DMS 273 (cell line): Measurements from ENCODE around the gene RIIAD1.
"Not testable (repeated sequence)": the region's sequence is repeated elsewhere in the genome, so short reads cannot be mapped to it uniquely, and the experiment has no call there.

Experiments
- DNase-seq: peaks from one replicate; lab custom pipeline; 2025; ENCODE audit not compliant: unreplicated experiment; lab: John Stamatoyannopoulos, UW

Gene RIIAD1

DNA sequence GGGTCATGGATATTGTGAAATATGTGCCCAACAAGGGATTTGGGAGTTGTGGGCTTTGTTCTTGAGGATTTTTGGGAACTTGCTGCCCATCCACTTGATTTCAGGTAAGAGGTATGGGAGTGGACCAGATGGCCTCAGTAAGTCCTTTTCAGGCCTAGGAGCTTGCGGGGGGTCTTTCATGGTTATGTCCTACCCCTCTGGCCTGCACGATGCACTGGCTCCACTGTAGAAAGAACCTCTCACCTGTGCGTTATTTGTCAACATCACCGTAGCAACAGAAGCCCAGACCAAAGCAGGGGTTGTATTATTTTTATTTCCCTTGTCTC lies 8.6 kb downstream of the RIIAD1 start:
- DNase-seq: no peak

GRCh38 chr1:151733126-151733525 lies 11.8 kb downstream of the RIIAD1 start:
- no peak for DNase-seq

- DNase-seq: not testable (repeated sequence)
Observed at GRCh38 chr1:151733995-151734394, 12.7 kb downstream of the RIIAD1 start.

DNA sequence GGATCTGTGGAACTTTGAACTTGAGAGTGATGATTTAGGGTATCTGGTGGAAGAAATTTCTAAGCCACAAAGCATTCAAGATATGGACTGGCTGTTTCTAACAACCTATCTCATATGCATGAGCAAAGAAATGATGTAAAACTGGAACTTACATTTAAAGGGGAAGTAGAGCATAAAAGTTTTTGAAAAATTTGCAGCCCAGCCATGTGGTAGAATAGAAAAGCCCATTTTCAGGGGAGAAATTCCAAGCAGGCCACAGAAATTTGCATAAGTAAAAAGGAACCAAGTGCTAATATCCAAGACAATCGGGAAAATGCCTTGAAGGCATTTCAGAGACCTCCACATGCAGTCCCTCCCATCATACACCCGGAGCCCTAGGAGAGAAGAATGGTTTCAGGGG lies 15.7 kb downstream of the RIIAD1 start:
- no peak for DNase-seq

DNA sequence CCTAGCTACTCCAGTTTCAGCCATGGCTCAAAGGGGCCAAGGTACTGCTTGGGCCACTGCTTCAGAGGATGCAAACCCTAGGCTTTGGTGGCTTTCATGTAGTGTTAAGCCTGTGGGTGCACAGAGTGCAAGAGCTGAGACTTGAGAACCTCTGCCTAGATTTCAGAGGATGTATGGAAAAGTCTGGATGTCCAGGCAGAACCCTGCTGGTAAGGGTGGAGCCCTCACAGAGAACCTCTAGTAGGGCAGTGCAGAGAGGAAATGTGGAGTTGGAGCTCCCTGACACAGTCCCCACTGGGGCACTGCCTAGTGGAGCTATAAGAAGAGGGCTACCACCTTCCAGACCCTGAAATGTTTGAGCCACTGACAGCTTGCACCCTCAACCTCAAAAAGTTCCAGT lies 16.2 kb downstream of the RIIAD1 start:
- DNase-seq: peak; percentile 29

DNA sequence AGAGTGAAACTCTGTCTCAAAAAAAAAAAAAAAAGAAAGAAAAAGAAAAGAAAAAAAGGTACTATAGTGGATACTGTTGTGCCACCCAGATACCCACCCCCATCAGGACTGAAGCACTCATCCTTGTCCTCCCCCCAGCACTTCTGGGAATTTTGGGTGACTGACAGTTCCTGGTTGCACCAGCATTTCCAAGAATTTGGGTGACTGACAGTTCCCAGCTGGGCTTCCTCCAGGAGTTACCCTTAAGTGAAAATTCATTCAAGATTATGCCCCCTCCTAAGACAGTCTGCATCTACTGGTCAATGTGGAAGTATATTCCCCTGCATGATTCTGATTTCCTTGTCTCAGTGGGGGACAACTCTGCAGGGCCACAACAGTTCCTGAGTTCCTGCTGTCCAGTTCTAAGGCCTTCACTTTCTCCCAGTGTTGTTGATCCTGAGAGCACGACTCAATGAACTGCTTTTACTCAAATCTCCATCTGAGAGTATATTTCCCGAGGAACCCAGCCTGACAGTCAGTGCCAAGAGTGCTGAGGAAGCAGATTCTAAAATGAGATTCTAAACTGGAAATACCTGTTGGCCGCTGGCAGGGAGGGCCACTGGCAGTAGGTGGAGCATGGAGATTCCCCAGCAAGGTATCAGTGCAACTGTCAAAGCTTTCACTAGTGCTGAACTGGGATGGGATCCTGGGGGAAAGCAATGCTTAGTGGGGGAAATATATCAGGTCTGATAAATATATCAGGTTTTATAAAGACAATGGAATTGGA lies 18.5 kb downstream of the RIIAD1 start:
- no peak for DNase-seq

DNA sequence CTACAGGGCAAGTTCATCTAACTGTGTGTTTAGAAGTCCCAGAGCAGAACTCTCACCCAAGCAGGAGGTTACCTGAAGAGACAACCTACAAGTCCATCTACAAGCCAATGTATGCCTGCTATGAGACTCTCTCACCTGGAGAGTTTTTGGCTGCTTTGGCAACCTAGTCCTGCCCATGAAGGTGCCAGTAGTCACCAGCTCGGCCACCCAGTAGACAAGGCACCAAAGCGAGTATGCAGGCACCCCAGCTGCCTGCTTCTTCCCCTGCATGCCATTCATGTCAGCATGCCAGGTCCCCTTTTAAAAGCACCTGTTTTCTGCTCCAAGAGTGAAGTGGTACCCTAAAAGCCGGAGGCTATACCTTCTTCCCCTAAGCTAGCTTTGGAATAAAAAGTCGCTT lies 20.2 kb downstream of the RIIAD1 start:
- DNase-seq: no peak

- DNase-seq: no peak
Observed at GRCh38 chr1:151756291-151756690, 35.0 kb downstream of the RIIAD1 start.

- no peak for DNase-seq
Observed at GRCh38 chr1:151759241-151759640, 37.9 kb downstream of the RIIAD1 start.

DNA sequence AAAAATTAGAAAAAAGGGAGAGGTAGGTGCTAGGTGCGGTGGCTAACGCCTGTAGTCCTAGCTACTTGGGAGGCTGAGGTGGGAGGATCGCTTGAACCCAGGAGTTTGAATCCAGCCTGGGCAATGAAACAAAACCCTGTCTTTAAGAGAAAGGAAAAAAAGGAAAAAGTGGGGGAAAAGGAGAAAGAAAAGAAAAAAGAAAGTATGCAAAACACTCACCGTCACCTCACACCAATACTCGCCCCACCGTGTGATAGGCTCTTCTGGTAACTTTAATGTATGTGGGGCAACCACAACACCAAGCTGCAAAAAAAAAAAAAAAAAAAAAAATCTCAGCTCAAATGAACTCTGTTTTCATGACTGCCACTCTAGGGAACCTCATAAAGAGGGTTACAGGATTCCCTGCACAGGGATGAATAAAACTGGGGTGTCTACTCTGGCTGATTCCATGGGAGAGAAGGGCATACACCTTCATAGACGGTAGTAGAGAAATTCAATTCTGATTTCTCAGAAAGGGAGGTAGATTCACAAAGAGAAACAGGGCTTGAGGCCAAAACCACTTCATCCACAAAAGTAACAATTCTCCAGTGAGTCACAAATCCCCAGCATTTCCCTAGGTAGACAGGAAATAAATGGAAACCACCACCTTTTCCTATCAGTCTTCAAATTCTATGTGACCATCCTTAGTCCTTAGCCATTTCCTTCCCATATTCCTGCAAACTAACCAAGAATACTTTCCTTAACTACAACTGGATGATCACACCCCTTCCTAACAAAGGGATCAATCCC lies 39.5 kb downstream of the RIIAD1 start:
- DNase-seq: no peak

DNA sequence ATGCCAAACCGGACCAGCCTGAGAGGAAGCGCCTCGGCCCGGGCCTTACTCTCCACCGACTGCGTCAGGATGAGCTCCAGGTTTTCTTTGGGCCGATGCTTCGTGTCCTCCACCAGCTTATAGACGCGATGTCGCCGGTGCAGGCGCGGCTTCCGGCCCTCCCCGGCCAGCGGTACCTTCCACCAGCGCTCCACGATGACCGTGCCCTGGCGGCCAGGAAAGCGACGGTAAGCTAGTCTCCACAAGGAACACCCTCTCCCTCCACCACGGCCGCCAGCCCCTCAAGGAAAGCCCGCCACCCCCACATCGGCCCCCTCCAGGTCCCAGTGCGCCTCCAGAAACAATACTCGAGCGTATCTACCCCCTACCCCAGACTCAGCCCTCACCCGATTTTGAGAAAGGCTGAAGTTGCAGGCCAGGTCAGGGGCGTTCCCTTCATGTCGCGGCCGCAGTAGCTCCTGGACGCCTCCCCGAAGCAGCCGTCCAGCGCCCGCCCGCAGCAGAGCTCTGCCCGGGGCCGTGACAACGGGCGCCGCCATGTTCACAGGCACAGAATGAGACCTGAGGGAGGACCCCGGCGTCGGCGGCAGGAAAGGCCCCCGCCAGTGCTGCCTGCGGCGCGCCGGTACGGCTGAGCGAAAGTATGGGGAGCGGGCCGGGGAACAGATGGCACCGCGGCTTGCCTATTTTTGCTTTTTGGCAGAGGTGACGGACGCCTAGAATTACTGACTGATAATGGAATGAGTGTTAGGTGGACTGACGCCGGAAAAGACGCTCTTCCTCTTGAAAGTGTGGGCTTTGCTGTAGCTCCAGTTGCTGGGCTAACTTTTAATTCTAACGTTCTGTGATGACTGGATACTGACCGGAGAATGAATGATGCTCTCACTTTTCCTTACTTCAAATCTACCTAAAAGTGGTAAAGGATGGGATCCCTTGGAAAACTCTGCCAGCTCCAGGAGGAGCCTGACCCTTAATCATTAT lies 41.9 kb downstream of the RIIAD1 start, which contains the start of gene MRPL9:
TSS of gene MRPL9 (minus strand) at position 556 of the 981 bp plus-strand sequence. CDS start at position 539, 17 bp downstream.
- peak; percentile 96 for DNase-seq

GRCh38 chr1:151763990-151764389 lies 42.7 kb downstream of the RIIAD1 start:
- no peak for DNase-seq

GRCh38 chr1:151768351-151769066 lies 47.2 kb downstream of the RIIAD1 start:
- not testable (repeated sequence) for DNase-seq

- not testable (repeated sequence) for DNase-seq
Observed at GRCh38 chr1:151769270-151769669, 47.9 kb downstream of the RIIAD1 start.

- no peak for DNase-seq
Observed at GRCh38 chr1:151773702-151774101, 52.4 kb downstream of the RIIAD1 start.

DNA sequence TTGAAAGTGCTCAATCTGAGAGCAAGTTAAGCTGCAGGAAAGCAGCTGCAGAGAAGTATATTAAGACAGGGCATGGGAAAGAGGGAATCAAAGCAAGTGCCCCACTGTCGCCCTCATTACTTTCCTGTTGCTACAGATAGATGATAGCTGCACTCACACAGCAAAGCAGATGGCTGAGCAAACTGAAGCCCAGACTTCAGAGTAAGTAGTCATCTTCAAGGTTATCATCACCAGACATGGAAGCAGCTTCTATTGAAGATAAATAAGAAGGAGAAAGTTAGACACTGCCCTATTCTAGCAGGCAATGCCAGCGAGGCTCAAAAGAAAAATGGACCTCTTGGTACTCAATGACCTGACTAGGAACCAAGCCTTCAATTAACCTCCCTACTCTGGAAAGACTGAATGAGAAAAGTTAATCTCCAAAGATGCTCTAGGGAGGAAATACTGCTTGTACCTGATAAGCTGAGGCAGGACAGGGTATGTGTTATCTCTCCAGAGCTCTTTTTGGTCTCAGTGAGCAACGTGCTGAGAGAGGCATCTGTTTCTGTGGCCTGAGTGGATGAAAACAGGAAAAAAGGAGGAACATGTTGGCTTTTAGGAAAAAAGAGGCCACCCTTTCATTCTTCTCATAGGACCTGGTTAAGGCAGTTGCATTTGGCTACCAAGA lies 53.1 kb downstream of the RIIAD1 start:
- DNase-seq: no peak

GRCh38 chr1:151775894-151776664 lies 54.8 kb downstream of the RIIAD1 start:
- no peak for DNase-seq

- DNase-seq: no peak
Observed at GRCh38 chr1:151776665-151777062, 55.3 kb downstream of the RIIAD1 start.

DNA sequence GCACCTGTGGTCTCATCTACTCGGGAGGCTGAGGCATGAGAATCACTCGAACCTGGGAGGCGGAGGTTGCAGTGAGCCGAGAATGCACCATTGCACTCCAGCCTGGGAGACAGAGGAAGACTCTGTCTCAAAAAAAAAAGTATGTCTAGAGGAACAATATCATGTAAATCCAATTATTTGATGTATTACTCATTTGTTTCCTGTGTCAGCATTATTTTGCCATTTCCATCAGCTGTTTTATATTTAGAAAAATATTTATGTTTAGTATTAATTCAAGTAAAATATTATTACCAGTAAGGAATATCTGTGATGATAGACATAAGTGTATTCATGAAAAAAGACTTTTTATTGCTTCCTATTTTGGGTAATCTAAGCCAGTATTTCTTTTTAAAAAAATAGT lies 56.0 kb downstream of the RIIAD1 start:
- DNase-seq: no peak
